Astrocyte (in vitro differentiated cells and primary cell): Measurements from ENCODE around the gene RPUSD3. TPM values are rescaled to one million over a fixed set of nuclear protein-coding genes. Genes with fewer than 3 reads are reported as not detected.
A peak's percentile ranks its signal among the peaks of the same experiment; 100 is the strongest.

Source experiments
- DNase-seq: peaks from one replicate; pipeline ENCODE4 v3.0.0-alpha.2; 2010; ENCODE audit warnings: low read depth
- FAIRE-seq: peaks from 2 replicates; lab custom pipeline; 2011; peaks lifted over from hg19 to GRCh38; lab: Jason Lieb, UNC
- H2AFZ ChIP-seq: 2 replicates; pipeline ENCODE4 v1.6.0; 2012; ENCODE audit warnings: low read depth, low read length, inconsistent platforms
- H3K27ac ChIP-seq: 2 replicates; pipeline ENCODE4 v1.5.1; 2011; ENCODE audit warnings: low read depth, low read length, inconsistent platforms
- H3K27me3 ChIP-seq: 2 replicates; pipeline ENCODE4 v1.6.0; 2011; ENCODE audit warnings: low read length, inconsistent platforms; ENCODE audit not compliant: insufficient read depth
- H3K36me3 ChIP-seq: 2 replicates; pipeline ENCODE4 v1.5.1; 2011; ENCODE audit warnings: low read length, inconsistent platforms; ENCODE audit not compliant: insufficient read depth
- H3K4me1 ChIP-seq: 2 replicates; pipeline ENCODE4 v1.5.1; 2011; ENCODE audit warnings: low read length, inconsistent platforms; ENCODE audit not compliant: insufficient read depth
- H3K4me2 ChIP-seq: 2 replicates; pipeline ENCODE4 v1.6.0; 2012; ENCODE audit warnings: low read length, inconsistent platforms
- H3K4me3 ChIP-seq: 2 replicates; pipeline ENCODE4 v1.5.1; 2011; ENCODE audit warnings: low read depth, mild to moderate bottlenecking, low read length, inconsistent platforms; ENCODE audit not compliant: insufficient read depth
- H3K79me2 ChIP-seq: 2 replicates; pipeline ENCODE4 v1.6.0; 2012; ENCODE audit warnings: mild to moderate bottlenecking, low read length, inconsistent platforms; ENCODE audit not compliant: insufficient read depth
- H3K9ac ChIP-seq: 2 replicates; pipeline ENCODE4 v1.6.0; 2012; ENCODE audit warnings: mild to moderate bottlenecking, low read length, inconsistent platforms
- H3K9me3 ChIP-seq: 2 replicates; pipeline ENCODE4 v1.5.1; 2012; ENCODE audit warnings: low read depth, mild to moderate bottlenecking, low read length, inconsistent platforms; ENCODE audit not compliant: insufficient read depth
- H4K20me1 ChIP-seq: 2 replicates; pipeline ENCODE4 v1.6.0; 2012; ENCODE audit warnings: low read length, inconsistent platforms; ENCODE audit not compliant: insufficient read depth
- H3K27ac Mint-ChIP-seq: one replicate; pipeline ENCODE4 v1.8.0; 2021; ENCODE audit warnings: mild to moderate bottlenecking, mixed read lengths; ENCODE audit not compliant: unreplicated experiment
- H3K27me3 Mint-ChIP-seq: one replicate; pipeline ENCODE4 v1.8.0; 2021; ENCODE audit warnings: low read depth, mixed read lengths; ENCODE audit not compliant: unreplicated experiment
- H3K36me3 Mint-ChIP-seq: one replicate; pipeline ENCODE4 v1.8.0; 2021; ENCODE audit warnings: low read depth, mixed read lengths; ENCODE audit not compliant: unreplicated experiment
- H3K4me1 Mint-ChIP-seq: one replicate; pipeline ENCODE4 v1.8.0; 2021; ENCODE audit warnings: low read depth, mixed read lengths; ENCODE audit not compliant: unreplicated experiment
- H3K4me3 Mint-ChIP-seq: one replicate; pipeline ENCODE4 v1.8.0; 2021; ENCODE audit warnings: mild to moderate bottlenecking, moderate library complexity, mixed read lengths; ENCODE audit not compliant: unreplicated experiment
- H3K9me3 Mint-ChIP-seq: one replicate; pipeline ENCODE4 v1.8.0; 2021; ENCODE audit warnings: mild to moderate bottlenecking, mixed read lengths; ENCODE audit not compliant: unreplicated experiment
- CTCF ChIP-seq: IDR thresholded peaks from 2 replicates; pipeline ENCODE4 v1.5.1; 2011; ENCODE audit warnings: low read depth, mild to moderate bottlenecking, inconsistent platforms, low read length, moderate library complexity; ENCODE audit not compliant: insufficient read depth
- EZH2 ChIP-seq: IDR thresholded peaks from 2 replicates; pipeline ENCODE4 v1.6.1; 2012; ENCODE audit warnings: mild to moderate bottlenecking, low read length, inconsistent platforms; ENCODE audit not compliant: insufficient read depth
- total RNA-seq: library from RNA; stranded (reverse); gene quantifications from 2 replicates; pipeline ENCODE4 v1.2.1, GENCODE V29; 2021

RPUSD3 gene
- total RNA-seq, 1 donor from 2014 or later = 35.4 TPM

GRCh38 chr3:9806137-9806536 is 37.7 kb downstream of the RPUSD3 start:
- no peak overlapping the region for H3K4me2 ChIP-seq
- Mint-ChIP-seq H3K9me3 (no peaks in the 10 kb centered on the region), H3K27ac (no peak overlapping the region), H3K4me3 (no peak overlapping the region), H3K36me3 (peaks cover 29% of the 10 kb centered on the region), H3K4me1 (peaks cover 31% of the 10 kb centered on the region), H3K27me3 (no peaks in the 10 kb centered on the region)
- no peak overlapping the region for H3K9ac ChIP-seq
- peaks cover 15% of the 10 kb centered on the region for H3K4me1 ChIP-seq
- H3K4me3 ChIP-seq = no peak overlapping the region
- H2AFZ ChIP-seq = no peak overlapping the region
- H4K20me1 ChIP-seq = peaks cover 55% of the 10 kb centered on the region
- H3K27ac ChIP-seq = no peak overlapping the region
- peaks cover 47% of the 10 kb centered on the region for H3K36me3 ChIP-seq
- DNase-seq = no peak
- no peak for FAIRE-seq
- no peak for TF ChIP-seq EZH2
- no peaks in the 10 kb centered on the region for H3K27me3 ChIP-seq
- no peaks in the 10 kb centered on the region for H3K9me3 ChIP-seq
- peaks cover 21% of the 10 kb centered on the region for H3K79me2 ChIP-seq

- Mint-ChIP-seq H3K4me1 (peaks cover 26% of the 10 kb centered on the region), H3K9me3 (no peaks in the 10 kb centered on the region), H3K27ac (no peak overlapping the region), H3K27me3 (no peaks in the 10 kb centered on the region), H3K4me3 (no peak overlapping the region), H3K36me3 (peaks cover 30% of the 10 kb centered on the region)
- Histone ChIP-seq H3K9me3 (no peaks in the 10 kb centered on the region), H3K9ac (no peak overlapping the region), H3K4me1 (peaks cover 15% of the 10 kb centered on the region), H3K27ac (no peak overlapping the region), H3K4me3 (no peak overlapping the region), H3K36me3 (peaks cover 54% of the 10 kb centered on the region), H3K4me2 (no peak overlapping the region), H2AFZ (no peak overlapping the region), H4K20me1 (peaks cover 62% of the 10 kb centered on the region), H3K27me3 (no peaks in the 10 kb centered on the region), H3K79me2 (peaks cover 23% of the 10 kb centered on the region)
- no peak for TF ChIP-seq EZH2
- TF ChIP-seq CTCF = no peak
- DNase-seq (no peak), FAIRE-seq (no peak)
Measured at GRCh38 chr3:9804996-9805395, 38.8 kb downstream of the RPUSD3 start.

GRCh38 chr3:9803494-9803893 is 40.3 kb downstream of the RPUSD3 start:
- H3K9ac ChIP-seq = no peak overlapping the region
- FAIRE-seq (no peak), DNase-seq (no peak)
- H2AFZ ChIP-seq = no peak overlapping the region
- H3K4me2 ChIP-seq = no peak overlapping the region
- peaks cover 14% of the 10 kb centered on the region for H3K4me1 Mint-ChIP-seq
- H3K36me3 ChIP-seq = peaks cover 63% of the 10 kb centered on the region
- H3K79me2 ChIP-seq = peaks cover 34% of the 10 kb centered on the region
- TF ChIP-seq CTCF (no peak), EZH2 (no peak)
- peaks cover 9% of the 10 kb centered on the region for H3K4me1 ChIP-seq
- H3K27me3 Mint-ChIP-seq = no peaks in the 10 kb centered on the region
- no peak overlapping the region for H3K27ac ChIP-seq
- no peaks in the 10 kb centered on the region for H3K9me3 Mint-ChIP-seq
- peaks cover 70% of the 10 kb centered on the region for H4K20me1 ChIP-seq
- H3K4me3 ChIP-seq = no peak overlapping the region
- peaks cover 32% of the 10 kb centered on the region for H3K36me3 Mint-ChIP-seq
- no peak overlapping the region for H3K4me3 Mint-ChIP-seq
- no peaks in the 10 kb centered on the region for H3K9me3 ChIP-seq
- H3K27me3 ChIP-seq = no peaks in the 10 kb centered on the region
- peak overlapping the region; percentile 66 for H3K27ac Mint-ChIP-seq
